Measurements from ENCODE around the gene TMC7. TPM values are rescaled to one million over a fixed set of nuclear protein-coding genes. Genes with fewer than 3 reads are reported as not detected.

Gene TMC7
- total and polyA plus RNA-seq, 4 donors = 0.06 to 0.42 (median 0.09) TPM

- Histone ChIP-seq H3K9me3 (ENCODE audit: control insufficient read depth in 4 of 4, low read length in 3 of 4) (no peaks in the 10 kb centered on the region), H3K36me3 (ENCODE audit: control insufficient read depth in 4 of 4, insufficient read depth in 3 of 4, low read depth in 1 of 4, low read length in 3 of 4) (no peaks in the 10 kb centered on the region), H3K9ac (ENCODE audit: low read depth in 1 of 2, low read length in 2 of 2) (no peak overlapping the region), H3K27me3 (ENCODE audit: control insufficient read depth in 4 of 4, insufficient read depth in 4 of 4, low read length in 3 of 4) (no peaks in the 10 kb centered on the region), H3K4me1 (ENCODE audit: control insufficient read depth in 4 of 4, insufficient read depth in 4 of 4, low read length in 3 of 4) (peaks cover 0 to 4% (median 0%) of the 10 kb centered on the region in 4 donors), H3K4me3 (ENCODE audit: low read depth in 1 of 3, low read length in 3 of 3) (no peak overlapping the region), H3K27ac (ENCODE audit: low read depth in 1 of 2, low read length in 2 of 2) (no peak overlapping the region)
- TF ChIP-seq MAX (IDR thresholded peaks at IDR 0.05) (no peak), REST (IDR thresholded peaks at IDR 0.05) (no peak), FOXA2 (IDR thresholded peaks at IDR 0.05) (no peak), FOXA1 (IDR thresholded peaks at IDR 0.05) (no peak), ATF3 (IDR thresholded peaks at IDR 0.05) (no peak), GABPA (IDR thresholded peaks at IDR 0.05 in 1 of 2, conservative IDR thresholded peaks at IDR 0.05 in 1 of 2) (no peak), HNF4A (conservative IDR thresholded peaks at IDR 0.05) (no peak)
- TF ChIP-seq, protein P1, sequence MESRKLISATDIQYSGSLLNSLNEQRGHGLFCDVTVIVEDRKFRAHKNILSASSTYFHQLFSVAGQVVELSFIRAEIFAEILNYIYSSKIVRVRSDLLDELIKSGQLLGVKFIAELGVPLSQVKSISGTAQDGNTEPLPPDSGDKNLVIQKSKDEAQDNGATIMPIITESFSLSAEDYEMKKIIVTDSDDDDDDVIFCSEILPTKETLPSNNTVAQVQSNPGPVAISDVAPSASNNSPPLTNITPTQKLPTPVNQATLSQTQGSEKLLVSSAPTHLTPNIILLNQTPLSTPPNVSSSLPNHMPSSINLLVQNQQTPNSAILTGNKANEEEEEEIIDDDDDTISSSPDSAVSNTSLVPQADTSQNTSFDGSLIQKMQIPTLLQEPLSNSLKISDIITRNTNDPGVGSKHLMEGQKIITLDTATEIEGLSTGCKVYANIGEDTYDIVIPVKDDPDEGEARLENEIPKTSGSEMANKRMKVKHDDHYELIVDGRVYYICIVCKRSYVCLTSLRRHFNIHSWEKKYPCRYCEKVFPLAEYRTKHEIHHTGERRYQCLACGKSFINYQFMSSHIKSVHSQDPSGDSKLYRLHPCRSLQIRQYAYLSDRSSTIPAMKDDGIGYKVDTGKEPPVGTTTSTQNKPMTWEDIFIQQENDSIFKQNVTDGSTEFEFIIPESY (IDR thresholded peaks at IDR 0.05) = no peak
- DNase-seq (ENCODE audit: low spot score) = no peak
- WGBS = 83% methylated on average over 2 of the region's 2 CpGs
Measured at GRCh38 chr16:18959031-18959505, 24.7 kb upstream of the TMC7 start.

DNA sequence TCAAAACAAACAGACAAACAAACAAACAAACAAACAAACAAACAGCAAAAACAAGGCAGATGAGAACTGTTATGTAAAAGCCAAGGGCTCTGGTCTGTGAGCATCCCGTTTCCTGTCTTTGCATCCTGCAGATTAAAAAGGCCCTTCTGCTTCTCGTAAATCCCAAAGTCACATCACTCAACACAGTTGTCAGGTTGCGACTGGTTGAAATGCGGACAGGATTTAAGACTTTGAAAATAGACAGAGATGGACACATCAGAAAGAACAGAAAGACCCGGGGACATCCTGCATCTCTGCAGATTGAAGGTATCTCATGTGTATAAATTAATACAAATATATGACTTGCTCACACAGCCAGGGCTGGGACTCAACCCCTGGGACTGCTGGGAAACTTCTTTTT, 18.2 kb upstream of the TMC7 start:
- 90% methylated on average over 5 of the region's 5 CpGs for WGBS
- DNase-seq (ENCODE audit: low spot score) = no peak
- H3K4me3 ChIP-seq (ENCODE audit: low read depth in 1 of 3, low read length in 3 of 3) = no peak overlapping the region
- H3K4me1 ChIP-seq (ENCODE audit: control insufficient read depth in 4 of 4, insufficient read depth in 4 of 4, low read length in 3 of 4) = peaks cover 0 to 8% (median 1%) of the 10 kb centered on the region in 4 donors
- H3K27me3 ChIP-seq (ENCODE audit: control insufficient read depth in 4 of 4, insufficient read depth in 4 of 4, low read length in 3 of 4) = no peaks in the 10 kb centered on the region
- peaks cover 0 to 2% (median 0%) of the 10 kb centered on the region in 4 donors for H3K36me3 ChIP-seq (ENCODE audit: control insufficient read depth in 4 of 4, insufficient read depth in 3 of 4, low read depth in 1 of 4, low read length in 3 of 4)
- TF ChIP-seq HNF4G (IDR thresholded peaks at IDR 0.05) = no peak
- no peak for TF ChIP-seq GABPA (IDR thresholded peaks at IDR 0.05 in 1 of 2, conservative IDR thresholded peaks at IDR 0.05 in 1 of 2)
- no peak for TF ChIP-seq SP1 (IDR thresholded peaks at IDR 0.05)
- TF ChIP-seq NR2F2 (IDR thresholded peaks at IDR 0.05) = no peak
- TF ChIP-seq JUND (IDR thresholded peaks at IDR 0.05) = no peak
- TF ChIP-seq EGR1 (IDR thresholded peaks at IDR 0.05; ENCODE audit: low read depth in 2 of 2) = no peak
- no peak for TF ChIP-seq REST (IDR thresholded peaks at IDR 0.05)
- no peak for TF ChIP-seq FOXA2 (IDR thresholded peaks at IDR 0.05)
- TF ChIP-seq YY1 (IDR thresholded peaks at IDR 0.05) = no peak
- TF ChIP-seq MAX (IDR thresholded peaks at IDR 0.05) = no peak
- TF ChIP-seq, protein P1 (IDR thresholded peaks at IDR 0.05) = no peak
- TF ChIP-seq FOXA1 (IDR thresholded peaks at IDR 0.05) = no peak
- TF ChIP-seq, protein P2, sequence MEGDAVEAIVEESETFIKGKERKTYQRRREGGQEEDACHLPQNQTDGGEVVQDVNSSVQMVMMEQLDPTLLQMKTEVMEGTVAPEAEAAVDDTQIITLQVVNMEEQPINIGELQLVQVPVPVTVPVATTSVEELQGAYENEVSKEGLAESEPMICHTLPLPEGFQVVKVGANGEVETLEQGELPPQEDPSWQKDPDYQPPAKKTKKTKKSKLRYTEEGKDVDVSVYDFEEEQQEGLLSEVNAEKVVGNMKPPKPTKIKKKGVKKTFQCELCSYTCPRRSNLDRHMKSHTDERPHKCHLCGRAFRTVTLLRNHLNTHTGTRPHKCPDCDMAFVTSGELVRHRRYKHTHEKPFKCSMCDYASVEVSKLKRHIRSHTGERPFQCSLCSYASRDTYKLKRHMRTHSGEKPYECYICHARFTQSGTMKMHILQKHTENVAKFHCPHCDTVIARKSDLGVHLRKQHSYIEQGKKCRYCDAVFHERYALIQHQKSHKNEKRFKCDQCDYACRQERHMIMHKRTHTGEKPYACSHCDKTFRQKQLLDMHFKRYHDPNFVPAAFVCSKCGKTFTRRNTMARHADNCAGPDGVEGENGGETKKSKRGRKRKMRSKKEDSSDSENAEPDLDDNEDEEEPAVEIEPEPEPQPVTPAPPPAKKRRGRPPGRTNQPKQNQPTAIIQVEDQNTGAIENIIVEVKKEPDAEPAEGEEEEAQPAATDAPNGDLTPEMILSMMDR (IDR thresholded peaks at IDR 0.05; ENCODE audit: low read depth, low read length, missing input control) = no peak
- TF ChIP-seq RAD21 (IDR thresholded peaks at IDR 0.05) = no peak
- H3K9me3 ChIP-seq (ENCODE audit: control insufficient read depth in 4 of 4, low read length in 3 of 4) = no peaks in the 10 kb centered on the region
- H3K9ac ChIP-seq (ENCODE audit: low read depth in 1 of 2, low read length in 2 of 2) = no peak overlapping the region
- H3K27ac ChIP-seq (ENCODE audit: low read depth in 1 of 2, low read length in 2 of 2) = no peak overlapping the region

Measured in liver (tissue), 9 donors.